KMS-11 (cell line): ENCODE results near the gene PNPLA7.

ENCODE experiments used
- H2AFZ ChIP-seq: fragments of 200-600 bp; sonication (generic); 2 replicates; pipeline ENCODE4 v1.6.1; 2016; ENCODE audit warnings: antibody characterized with exemption, mixed run types, low read depth
- H3K27ac ChIP-seq: fragments of 200-600 bp; sonication (generic); 2 replicates; pipeline ENCODE4 v1.6.1; 2016; ENCODE audit warnings: mild to moderate bottlenecking, mixed run types
- H3K27me3 ChIP-seq: fragments of 200-600 bp; sonication (generic); 2 replicates; pipeline ENCODE4 v1.6.1; 2017; ENCODE audit warnings: mild to moderate bottlenecking, low read depth, mixed run types, moderate library complexity; ENCODE audit not compliant: insufficient read depth
- H3K36me3 ChIP-seq: fragments of 200-600 bp; sonication (generic); 2 replicates; pipeline ENCODE4 v1.6.1; 2017; ENCODE audit warnings: mild to moderate bottlenecking, mixed run types; ENCODE audit not compliant: insufficient read depth
- H3K4me1 ChIP-seq: fragments of 200-600 bp; sonication (generic); 2 replicates; pipeline ENCODE4 v1.6.1; 2016; ENCODE audit warnings: mild to moderate bottlenecking, low read depth, mixed run types; ENCODE audit not compliant: poor library complexity, severe bottlenecking
- H3K4me2 ChIP-seq: fragments of 200-600 bp; sonication (generic); 2 replicates; pipeline ENCODE4 v1.7.0; 2016; ENCODE audit warnings: mild to moderate bottlenecking, mixed run types
- H3K4me3 ChIP-seq: fragments of 200-600 bp; sonication (generic); IDR thresholded peaks from 2 replicates; pipeline ENCODE4 v1.6.1; 2017; ENCODE audit warnings: low read depth, low read length, mixed read lengths; ENCODE audit not compliant: insufficient read depth
- H3K79me2 ChIP-seq: fragments of 200-600 bp; sonication (generic); 2 replicates; pipeline ENCODE4 v1.6.1; 2016; ENCODE audit warnings: low read depth, mixed run types; ENCODE audit not compliant: insufficient read depth
- H3K9ac ChIP-seq: fragments of 200-600 bp; sonication (generic); 2 replicates; pipeline ENCODE4 v1.6.1; 2016; ENCODE audit warnings: mild to moderate bottlenecking, mixed run types
- H4K20me1 ChIP-seq: fragments of 200-600 bp; sonication (generic); 2 replicates; pipeline ENCODE4 v1.6.1; 2016; ENCODE audit warnings: mild to moderate bottlenecking, mixed run types; ENCODE audit not compliant: insufficient read depth
- CTCF ChIP-seq: fragments of 200-600 bp; sonication (generic); conservative IDR thresholded peaks from 2 replicates; pipeline ENCODE4 v1.6.1; 2017; ENCODE audit warnings: low read depth, mild to moderate bottlenecking, antibody characterized with exemption, low read length, moderate library complexity, mixed read lengths

PNPLA7 gene

DNA sequence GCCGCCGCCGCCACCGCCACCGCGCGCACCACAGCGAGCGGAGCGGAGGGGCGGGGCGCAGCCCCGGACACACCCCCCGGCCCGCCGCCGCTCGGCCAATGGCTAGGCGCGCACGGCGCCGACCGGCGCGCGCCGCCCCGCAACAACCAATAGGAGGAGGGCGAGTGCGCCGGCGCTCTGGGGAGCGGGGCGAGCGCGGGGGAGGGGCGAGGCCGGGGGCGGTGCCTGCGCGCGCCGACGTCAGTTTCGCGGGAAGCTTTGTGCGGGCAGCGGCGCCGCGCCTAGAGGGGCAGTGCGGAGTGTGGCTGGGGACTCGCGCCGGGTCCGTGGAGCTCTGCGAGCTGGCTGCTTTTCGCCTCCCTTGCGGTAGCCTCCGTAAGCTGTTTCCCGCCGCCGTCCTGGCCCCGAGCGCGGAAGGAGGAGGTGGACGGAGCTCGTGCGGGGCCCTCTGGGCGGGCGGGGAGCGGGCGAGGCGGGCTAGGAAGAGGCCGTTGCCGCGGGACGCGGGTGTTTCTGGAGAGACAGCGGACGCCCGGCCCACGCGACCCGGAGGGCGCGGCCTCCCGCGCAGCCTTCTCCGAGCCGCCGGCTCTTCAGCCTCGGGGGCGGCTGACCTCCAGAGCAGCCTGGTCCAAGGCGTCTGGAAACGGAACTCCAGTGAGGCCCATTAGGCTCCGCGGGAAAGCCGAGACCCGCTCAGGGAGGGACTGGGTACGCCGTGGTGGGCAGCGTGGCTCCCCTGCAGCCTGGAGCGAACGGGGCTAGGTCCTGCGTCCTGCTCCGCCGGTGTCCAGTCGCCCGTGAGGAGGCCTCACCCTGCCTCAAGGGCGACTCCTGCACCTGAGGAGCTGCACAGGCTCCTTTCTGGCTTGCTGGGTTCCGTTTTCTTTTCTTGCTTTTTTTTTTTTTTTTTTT, 40.5 kb upstream of the PNPLA7 start, which contains the start of gene ZMYND19:
ZMYND19 (minus strand) TSS at position 44 of the 915 bp plus-strand sequence. CDS start 249 bp downstream, outside the sequence.
- H4K20me1 ChIP-seq = 0 out of 2 replicates have a peak, but pooled peaks cover 4% of the 10 kb centered on the region
- H3K4me1 ChIP-seq = peaks cover 15% of the 10 kb centered on the region
- peak within 1 kb of the TSS; percentile 55; the same call in 1 of the 2 replicates for H3K9ac ChIP-seq
- H3K27ac ChIP-seq = no peak within 1 kb of the TSS; the same call in 1 of the 2 replicates
- H2AFZ ChIP-seq = peak within 1 kb of the TSS; percentile 89
- H3K36me3 ChIP-seq = no peaks in the 10 kb centered on the region; the same call in 1 of the 2 replicates
- peak within 1 kb of the TSS; percentile 69 for H3K4me2 ChIP-seq
- TF ChIP-seq CTCF = no peak
- H3K79me2 ChIP-seq = peaks cover 19% of the 10 kb centered on the region; the same call in 1 of the 2 replicates
- peak within 1 kb of the TSS; percentile 30 for H3K4me3 ChIP-seq
- H3K27me3 ChIP-seq = no peaks in the 10 kb centered on the region

GRCh38 chr9:137590123-137590468, 39.9 kb upstream of the PNPLA7 start:
- H3K4me3 ChIP-seq = peak overlapping the region; percentile 30
- H3K9ac ChIP-seq = no peak overlapping the region; the same call in 1 of the 2 replicates
- H3K36me3 ChIP-seq = no peaks in the 10 kb centered on the region; the same call in 1 of the 2 replicates
- H2AFZ ChIP-seq = no peak overlapping the region
- H3K4me1 ChIP-seq = peaks cover 15% of the 10 kb centered on the region
- H3K27me3 ChIP-seq = no peaks in the 10 kb centered on the region
- no peak for TF ChIP-seq CTCF
- H4K20me1 ChIP-seq = 0 out of 2 replicates have a peak, but pooled peaks cover 4% of the 10 kb centered on the region
- H3K27ac ChIP-seq = no peak overlapping the region
- peaks cover 19% of the 10 kb centered on the region; the same call in 1 of the 2 replicates for H3K79me2 ChIP-seq
- H3K4me2 ChIP-seq = no peak overlapping the region

GRCh38 chr9:137589441-137590122, 39.4 kb upstream of the PNPLA7 start:
- Histone ChIP-seq H3K4me2 (peak overlapping the region; percentile 69), H3K4me1 (peaks cover 15% of the 10 kb centered on the region), H3K27me3 (no peaks in the 10 kb centered on the region), H3K9ac (peak overlapping the region; percentile 55; the same call in 1 of the 2 replicates), H3K36me3 (no peaks in the 10 kb centered on the region; the same call in 1 of the 2 replicates), H4K20me1 (0 out of 2 replicates have a peak, but pooled peaks cover 4% of the 10 kb centered on the region), H3K27ac (no peak overlapping the region), H2AFZ (no peak overlapping the region; the same call in 1 of the 2 replicates), H3K79me2 (peaks cover 19% of the 10 kb centered on the region; the same call in 1 of the 2 replicates), H3K4me3 (peak overlapping the region; percentile 30)
- TF ChIP-seq CTCF = no peak

DNA sequence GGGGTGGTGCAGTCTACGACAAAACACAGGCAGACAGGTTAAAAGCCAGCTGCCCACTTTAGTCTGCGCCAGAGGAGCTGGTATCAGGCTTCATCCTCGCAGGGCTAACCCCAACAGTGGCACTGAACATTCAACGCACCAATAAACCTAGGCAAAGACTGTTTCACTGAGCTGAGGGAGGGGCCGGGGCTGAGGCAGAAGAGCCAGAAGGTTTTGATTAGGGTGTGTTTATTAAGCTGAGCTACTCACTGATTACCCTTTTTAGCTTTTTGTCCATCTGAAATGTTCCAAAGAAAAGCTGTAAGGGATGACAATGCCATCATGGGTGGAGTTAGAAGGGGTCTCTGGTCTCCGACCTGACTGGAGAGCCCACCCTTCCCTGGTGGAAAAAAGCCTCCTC, 38.7 kb upstream of the PNPLA7 start:
- Histone ChIP-seq H3K27me3 (no peaks in the 10 kb centered on the region), H3K27ac (no peak overlapping the region), H3K79me2 (peaks cover 19% of the 10 kb centered on the region; the same call in 1 of the 2 replicates), H3K9ac (no peak overlapping the region), H3K4me3 (peak overlapping the region; percentile 30), H3K4me2 (peak overlapping the region; percentile 69), H4K20me1 (0 out of 2 replicates have a peak, but pooled peaks cover 4% of the 10 kb centered on the region), H3K4me1 (peaks cover 15% of the 10 kb centered on the region), H3K36me3 (no peaks in the 10 kb centered on the region; the same call in 1 of the 2 replicates), H2AFZ (no peak overlapping the region)
- no peak for TF ChIP-seq CTCF
